Kidney epithelial cell (primary cell): ENCODE measurements around the gene PIGQ. TPM values are rescaled to one million over a fixed set of nuclear protein-coding genes. Genes with fewer than 3 reads are reported as not detected.

ENCODE experiments used
- DNase-seq: peaks from one replicate; pipeline ENCODE4 v3.0.0-alpha.2; 2010; ENCODE audit warnings: low read depth
- H3K27me3 ChIP-seq: 2 replicates; pipeline ENCODE4 v1.6.0; 2011; ENCODE audit warnings: low read length; ENCODE audit not compliant: control insufficient read depth, insufficient read depth
- H3K36me3 ChIP-seq: 2 replicates; pipeline ENCODE4 v1.5.1; 2011; ENCODE audit warnings: low read length; ENCODE audit not compliant: control insufficient read depth, insufficient read depth
- H3K4me3 ChIP-seq: 2 replicates; pipeline ENCODE4 v1.5.1; 2011; ENCODE audit warnings: low read depth, mild to moderate bottlenecking, control low read depth, low read length
- total RNA-seq: library from RNA; depleted of rRNA; stranded (reverse); fragments of >200 nt; gene quantifications from 2 replicates; pipeline ENCODE4 v1.2.3, GENCODE V29; 2015
- TF ChIP-seq, protein P1 (sequence below): IDR thresholded peaks from 2 replicates; pipeline ENCODE4 v1.5.1; 2011; ENCODE audit warnings: mild to moderate bottlenecking, moderate library complexity, low read length, control low read depth, inconsistent platforms; ENCODE audit not compliant: insufficient read depth, poor library complexity, severe bottlenecking

The PIGQ gene
- 54.9 and 63.1 TPM in 2 replicates for total RNA-seq

DNA sequence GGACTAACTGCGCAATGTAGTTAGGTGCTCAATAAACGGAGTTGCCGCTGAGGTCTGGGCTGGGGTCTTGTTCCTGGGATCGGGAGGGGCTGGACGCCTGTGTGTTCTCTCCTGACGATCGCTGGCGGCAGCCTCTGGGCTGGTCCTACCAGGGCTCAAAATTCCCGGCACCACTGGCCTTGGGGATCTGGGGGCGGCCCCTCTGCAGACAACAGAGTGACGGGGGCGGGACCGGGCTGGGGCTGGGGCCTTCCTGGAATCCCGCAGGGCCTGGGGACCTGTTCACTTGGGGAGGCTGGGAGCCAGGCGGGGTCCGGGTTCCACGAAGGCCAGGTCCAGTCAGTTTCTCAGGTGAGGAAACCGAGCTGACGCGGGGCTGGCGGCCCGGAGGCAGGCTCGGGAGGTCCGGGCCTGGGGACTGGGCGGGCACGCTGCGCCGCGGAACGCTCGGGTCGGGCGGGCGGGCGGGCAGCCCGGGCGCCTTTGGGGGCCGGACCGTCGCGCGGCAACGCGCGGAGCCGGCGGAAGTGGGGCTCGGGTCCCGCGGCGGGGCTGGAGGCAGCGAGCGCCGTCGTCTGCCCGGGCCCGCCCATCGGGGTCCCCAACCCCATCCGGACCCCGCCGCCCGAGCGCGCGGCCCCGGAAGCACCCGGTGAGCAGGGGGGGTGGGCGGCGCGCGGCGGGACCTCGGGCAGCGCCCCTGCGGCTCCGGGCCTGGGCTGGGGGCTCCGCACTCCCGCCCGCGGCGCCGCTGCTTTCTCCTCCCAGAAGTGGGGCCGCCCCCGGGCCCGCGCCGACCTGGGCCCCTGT, at the start of gene PIGQ:
TSS of gene PIGQ (plus strand) at position 524 of the 810 bp plus-strand sequence. CDS start 4,107 bp downstream, outside the sequence.
- Histone ChIP-seq H3K27me3 (no peaks in the 10 kb centered on the region), H3K4me3 (peak within 1 kb of the TSS; percentile 79), H3K36me3 (no peaks in the 10 kb centered on the region)
- no peak for DNase-seq
- TF ChIP-seq, protein P1, sequence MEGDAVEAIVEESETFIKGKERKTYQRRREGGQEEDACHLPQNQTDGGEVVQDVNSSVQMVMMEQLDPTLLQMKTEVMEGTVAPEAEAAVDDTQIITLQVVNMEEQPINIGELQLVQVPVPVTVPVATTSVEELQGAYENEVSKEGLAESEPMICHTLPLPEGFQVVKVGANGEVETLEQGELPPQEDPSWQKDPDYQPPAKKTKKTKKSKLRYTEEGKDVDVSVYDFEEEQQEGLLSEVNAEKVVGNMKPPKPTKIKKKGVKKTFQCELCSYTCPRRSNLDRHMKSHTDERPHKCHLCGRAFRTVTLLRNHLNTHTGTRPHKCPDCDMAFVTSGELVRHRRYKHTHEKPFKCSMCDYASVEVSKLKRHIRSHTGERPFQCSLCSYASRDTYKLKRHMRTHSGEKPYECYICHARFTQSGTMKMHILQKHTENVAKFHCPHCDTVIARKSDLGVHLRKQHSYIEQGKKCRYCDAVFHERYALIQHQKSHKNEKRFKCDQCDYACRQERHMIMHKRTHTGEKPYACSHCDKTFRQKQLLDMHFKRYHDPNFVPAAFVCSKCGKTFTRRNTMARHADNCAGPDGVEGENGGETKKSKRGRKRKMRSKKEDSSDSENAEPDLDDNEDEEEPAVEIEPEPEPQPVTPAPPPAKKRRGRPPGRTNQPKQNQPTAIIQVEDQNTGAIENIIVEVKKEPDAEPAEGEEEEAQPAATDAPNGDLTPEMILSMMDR, result no peak

DNA sequence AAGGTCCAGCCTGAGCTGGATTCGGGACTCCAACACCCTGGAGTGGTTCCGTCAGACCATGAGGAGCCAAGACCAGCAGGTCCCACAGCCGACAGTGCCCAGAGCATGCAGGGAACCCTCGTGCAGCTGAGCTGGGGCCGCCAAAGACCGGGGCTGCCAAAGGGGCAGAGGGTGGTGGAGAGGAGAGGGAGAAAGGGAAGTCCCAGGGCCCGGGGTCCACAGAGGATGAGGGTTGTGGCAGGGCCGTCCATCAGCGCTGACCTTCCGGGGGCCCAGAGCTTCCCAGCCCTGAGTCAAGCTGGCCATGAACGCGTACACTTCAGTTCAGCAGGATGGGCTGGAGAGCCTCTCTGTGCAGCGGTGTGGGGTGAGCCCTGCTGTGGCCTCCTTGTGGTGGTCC, 48.9 kb upstream of the PIGQ start:
- H3K4me3 ChIP-seq, result no peak overlapping the region
- TF ChIP-seq, protein P1, result no peak
- no peaks in the 10 kb centered on the region for H3K27me3 ChIP-seq
- no peak for DNase-seq
- H3K36me3 ChIP-seq, result no peaks in the 10 kb centered on the region

DNA sequence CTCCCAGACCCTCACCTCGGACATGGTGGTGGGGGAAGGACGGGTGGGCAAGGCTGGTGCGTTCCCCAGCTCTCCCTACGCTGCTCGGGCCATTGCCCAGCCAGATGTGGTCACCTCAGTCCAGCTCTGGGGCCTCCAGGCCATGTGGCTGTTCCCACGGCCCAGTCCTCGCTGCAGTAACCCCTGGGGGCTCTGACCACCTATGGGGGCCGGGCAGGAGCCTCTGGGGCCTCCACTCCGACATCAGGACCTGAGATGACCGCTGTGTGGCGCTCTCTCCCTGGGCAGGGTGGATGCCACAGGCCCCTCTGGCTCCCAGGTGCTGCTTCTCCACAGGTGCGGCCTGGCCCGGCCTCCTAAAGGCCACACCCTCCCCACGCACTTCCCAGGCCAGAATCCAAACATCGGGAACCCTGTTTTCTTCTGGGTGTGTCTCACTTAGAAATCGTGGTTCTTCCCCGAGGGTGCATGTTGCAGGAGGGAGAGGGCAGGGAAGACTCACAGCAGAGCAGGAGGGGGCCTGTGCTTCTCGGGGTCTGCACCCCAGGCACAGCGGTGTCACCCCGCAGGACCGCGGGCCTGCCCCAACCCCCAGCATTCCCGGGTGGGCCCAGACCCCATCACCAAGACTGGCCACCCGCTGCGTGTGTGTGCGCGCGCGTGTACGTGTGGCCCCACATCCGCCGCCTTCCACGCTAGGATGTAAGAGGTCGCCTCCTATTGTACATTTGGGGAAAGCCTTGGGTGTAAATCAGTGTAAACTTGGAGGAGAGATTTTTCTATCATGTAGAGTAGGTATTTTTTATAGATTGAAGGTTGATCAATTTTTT, 48.2 kb upstream of the PIGQ start:
- H3K27me3 ChIP-seq, result no peaks in the 10 kb centered on the region
- no peak for DNase-seq
- TF ChIP-seq, protein P1, result peak; percentile 11
- H3K4me3 ChIP-seq, result no peak overlapping the region
- no peaks in the 10 kb centered on the region for H3K36me3 ChIP-seq

DNA sequence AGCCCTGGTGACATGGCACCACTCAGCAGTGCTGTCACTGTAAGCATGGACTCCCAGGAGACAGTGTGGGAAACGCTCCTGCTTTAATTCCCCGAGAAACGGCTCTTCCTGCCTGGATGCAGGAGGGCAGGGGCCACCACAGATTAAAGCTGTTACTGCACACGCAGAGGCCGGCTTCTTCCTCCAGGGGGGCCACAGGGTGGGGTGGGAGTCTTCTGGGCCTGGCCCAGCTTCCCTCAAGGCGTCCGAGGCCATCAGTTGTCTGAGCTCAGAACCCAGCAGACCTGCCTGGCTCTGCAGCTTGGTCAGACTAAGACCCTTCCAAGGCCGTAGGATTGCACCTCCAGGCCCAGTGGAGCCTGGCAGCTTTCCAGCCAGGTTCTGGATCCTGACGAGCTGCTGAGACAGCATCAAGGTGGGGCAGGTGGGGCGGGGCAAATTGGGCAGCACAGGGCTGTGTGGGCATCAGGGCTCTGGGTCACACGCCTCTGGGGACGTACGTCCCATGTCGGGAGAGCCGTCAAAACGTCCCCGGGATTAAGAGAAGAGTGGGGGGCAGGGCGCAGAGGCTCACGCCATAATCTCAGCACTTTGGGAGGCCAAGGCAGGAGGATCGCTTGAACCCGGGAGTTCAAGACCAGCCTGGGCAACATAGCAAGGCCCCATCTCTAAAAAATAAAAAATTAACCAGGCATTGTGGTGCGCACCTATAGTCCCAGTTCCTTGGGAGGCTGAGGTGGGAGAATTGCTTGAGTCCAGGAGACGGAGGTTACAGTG, 47.3 kb upstream of the PIGQ start:
- TF ChIP-seq, protein P1, result no peak
- no peak for DNase-seq
- Histone ChIP-seq H3K27me3 (no peaks in the 10 kb centered on the region), H3K36me3 (no peaks in the 10 kb centered on the region), H3K4me3 (no peak overlapping the region)

DNA sequence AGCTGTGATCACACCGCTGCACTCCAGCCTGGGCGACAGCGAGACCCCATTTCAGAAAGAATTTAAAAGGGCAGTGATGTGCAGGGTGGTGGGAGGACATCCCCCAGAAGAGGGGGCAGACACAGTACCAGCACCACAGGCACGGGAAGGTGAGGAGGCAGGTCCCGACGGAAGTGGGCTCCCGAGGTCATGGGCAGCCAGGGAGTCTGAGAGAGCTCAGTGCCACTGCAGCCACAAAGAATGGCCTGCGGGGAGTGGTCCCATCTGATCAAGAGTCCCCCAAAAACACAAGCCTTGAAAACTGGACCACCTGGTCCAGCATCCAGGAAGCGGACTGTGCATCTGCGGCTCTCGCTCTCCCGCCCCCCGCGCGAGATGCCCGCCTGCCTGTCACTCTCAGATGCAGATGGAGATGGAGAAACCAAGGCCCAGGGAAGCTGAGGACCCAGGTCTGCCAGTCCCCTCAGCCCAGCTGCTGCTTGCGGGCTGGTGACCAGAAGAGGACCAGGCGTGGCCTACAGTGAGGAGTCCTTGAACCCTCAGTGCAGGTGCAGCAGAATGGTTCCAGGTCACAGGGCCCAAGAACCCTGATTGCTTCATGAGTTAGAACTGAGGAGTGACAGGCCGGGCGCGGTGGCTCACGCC, 46.5 kb upstream of the PIGQ start:
- no peak overlapping the region for H3K4me3 ChIP-seq
- DNase-seq, result no peak
- H3K36me3 ChIP-seq, result no peaks in the 10 kb centered on the region
- H3K27me3 ChIP-seq, result no peaks in the 10 kb centered on the region
- TF ChIP-seq, protein P1, result no peak
